ENCODE results near the gene HNF1A. TPM values are rescaled to one million over a fixed set of nuclear protein-coding genes. Genes with fewer than 3 reads are reported as not detected.

Gene HNF1A
- total RNA-seq, 1 experiment from 2014 or later, result not detected

DNA sequence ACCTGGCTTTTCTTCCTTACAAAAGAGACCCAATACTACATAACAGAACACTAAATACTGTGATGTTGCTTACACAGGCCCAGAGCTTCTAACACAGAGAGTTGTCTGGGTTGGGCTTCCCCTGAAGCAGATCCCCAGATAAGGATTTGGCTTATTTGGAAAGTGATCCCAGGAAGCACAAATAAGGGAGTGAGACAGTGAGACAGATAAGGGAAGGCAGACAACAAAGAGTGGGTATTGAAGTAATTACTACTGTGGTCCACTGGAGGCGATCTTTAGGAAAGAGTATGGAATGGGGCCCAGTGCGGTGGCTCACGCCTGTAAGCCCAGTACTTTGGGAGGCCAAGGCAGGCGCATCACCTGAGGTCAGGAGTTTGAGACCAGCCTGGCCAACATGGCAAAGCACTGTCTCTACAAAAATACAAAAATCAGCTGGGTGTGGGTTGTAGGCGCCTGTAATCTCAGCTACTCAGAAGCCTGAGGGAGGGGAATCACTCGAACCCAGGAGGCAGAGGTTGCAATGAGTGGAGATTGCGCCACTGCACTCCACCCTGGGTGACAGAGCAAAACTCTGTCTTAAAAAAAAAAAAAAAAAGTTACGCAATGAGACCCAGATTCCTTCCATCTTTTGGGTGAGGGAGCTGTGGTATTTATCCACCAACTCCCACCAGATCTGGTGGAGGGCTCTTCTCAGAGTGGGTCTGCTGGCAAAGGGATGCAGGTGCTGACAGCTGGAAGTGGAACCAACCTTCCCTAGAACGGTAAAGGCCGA lies 48.1 kb downstream of the HNF1A start:
- no peaks in the 10 kb centered on the region for H3K36me3 ChIP-seq (ENCODE audit: control insufficient read depth in 1 of 2, insufficient read depth in 2 of 2, low read length in 2 of 2)
- intact Hi-C loops (cut with micrococcal nuclease), result no loop called here
- TF ChIP-seq, protein P1, sequence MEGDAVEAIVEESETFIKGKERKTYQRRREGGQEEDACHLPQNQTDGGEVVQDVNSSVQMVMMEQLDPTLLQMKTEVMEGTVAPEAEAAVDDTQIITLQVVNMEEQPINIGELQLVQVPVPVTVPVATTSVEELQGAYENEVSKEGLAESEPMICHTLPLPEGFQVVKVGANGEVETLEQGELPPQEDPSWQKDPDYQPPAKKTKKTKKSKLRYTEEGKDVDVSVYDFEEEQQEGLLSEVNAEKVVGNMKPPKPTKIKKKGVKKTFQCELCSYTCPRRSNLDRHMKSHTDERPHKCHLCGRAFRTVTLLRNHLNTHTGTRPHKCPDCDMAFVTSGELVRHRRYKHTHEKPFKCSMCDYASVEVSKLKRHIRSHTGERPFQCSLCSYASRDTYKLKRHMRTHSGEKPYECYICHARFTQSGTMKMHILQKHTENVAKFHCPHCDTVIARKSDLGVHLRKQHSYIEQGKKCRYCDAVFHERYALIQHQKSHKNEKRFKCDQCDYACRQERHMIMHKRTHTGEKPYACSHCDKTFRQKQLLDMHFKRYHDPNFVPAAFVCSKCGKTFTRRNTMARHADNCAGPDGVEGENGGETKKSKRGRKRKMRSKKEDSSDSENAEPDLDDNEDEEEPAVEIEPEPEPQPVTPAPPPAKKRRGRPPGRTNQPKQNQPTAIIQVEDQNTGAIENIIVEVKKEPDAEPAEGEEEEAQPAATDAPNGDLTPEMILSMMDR (IDR thresholded peaks at IDR 0.05 in 2 of 3, conservative IDR thresholded peaks at IDR 0.05 in 1 of 3; ENCODE audit: borderline replicate concordance in 1 of 3, insufficient read depth in 1 of 3, low read depth in 2 of 3, low read length in 2 of 3), result peak in 1 of 3 experiments; percentile 28; a peak in 1 of 6 replicates
- no peak for TF ChIP-seq SP1 (IDR thresholded peaks at IDR 0.05; ENCODE audit: low read depth)
- no peak overlapping the region for H3K4me2 ChIP-seq (ENCODE audit: low read length)
- no peak overlapping the region for H3K4me3 ChIP-seq (replicated peaks in 1 of 2; ENCODE audit: low read depth in 1 of 2, low read length in 2 of 2)
- no peaks in the 10 kb centered on the region for H4K20me1 ChIP-seq (ENCODE audit: insufficient read depth)
- ATAC-seq (peak; percentile 66), DNase-seq (ENCODE audit: low read depth, low spot score) (no peak)
- BruUV-seq (replicated peaks), result no TSS peak
- POLR2A ChIA-PET, result no interaction called here
- H3K27ac ChIP-seq (ENCODE audit: low read depth, low read length), result no peak overlapping the region
- H3K9me3 ChIP-seq (ENCODE audit: control insufficient read depth in 1 of 2, insufficient read depth in 1 of 2, low read depth in 1 of 2, low read length in 2 of 2), result no peaks in the 10 kb centered on the region
- CTCF ChIA-PET, result interaction anchor here (1.0 kb wide), 1 partner anchor 8 kb away, joined by 3 read pairs; no protein-coding TSS in a partner anchor
- RAD21 ChIA-PET (ENCODE audit: low non-redundant PET in 1 of 2, low total read pairs in 2 of 2, uncharacterized antibody in 2 of 2, unreplicated experiment in 2 of 2), result no interaction called here
- H3K9me2 ChIP-seq (ENCODE audit: insufficient read depth), result no peaks in the 10 kb centered on the region
- H3K79me2 ChIP-seq (ENCODE audit: insufficient read depth, low read length), result no peaks in the 10 kb centered on the region
- H3K9ac ChIP-seq (ENCODE audit: low read length), result no peak overlapping the region
- H3K4me1 ChIP-seq (ENCODE audit: control insufficient read depth in 1 of 2, insufficient read depth in 2 of 2, low read length in 2 of 2), result peaks cover 0 to 8% of the 10 kb centered on the region in 2 experiments; a peak in 1 of 4 replicates
- no peak overlapping the region for H2AFZ ChIP-seq (ENCODE audit: low read depth, low read length, poor library complexity, severe bottlenecking)
- H3K27me3 ChIP-seq (ENCODE audit: insufficient read depth, low read length), result no peaks in the 10 kb centered on the region

DNA sequence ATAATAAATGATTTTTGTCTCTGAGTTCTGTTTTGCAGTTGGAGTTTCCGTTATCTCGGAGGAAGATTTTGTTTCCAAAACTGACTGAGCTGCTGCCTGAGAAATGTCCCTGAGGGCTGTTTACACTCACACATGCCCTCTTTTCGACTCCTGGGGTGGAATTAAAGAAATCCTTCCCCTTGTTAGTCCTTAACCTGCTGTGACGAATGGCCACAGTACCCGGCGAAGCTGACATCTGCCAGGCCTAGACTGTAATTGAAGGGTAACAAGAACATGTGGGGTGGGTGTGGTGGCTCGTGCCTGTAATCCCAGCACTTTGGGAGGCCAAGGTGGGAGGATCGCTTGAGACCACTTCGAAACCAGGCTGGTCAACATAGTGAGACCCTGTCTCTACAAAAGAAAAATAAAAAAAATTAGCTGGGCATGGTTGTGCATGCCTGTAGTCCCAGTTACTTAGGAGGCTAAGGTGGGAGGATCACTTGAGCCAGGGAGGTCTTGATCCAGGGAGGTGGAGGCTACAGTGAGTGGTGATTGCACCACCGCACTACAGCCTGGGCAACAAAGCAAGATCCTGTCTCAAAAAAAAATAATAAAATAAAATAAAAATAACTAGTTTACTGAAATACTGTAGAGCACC lies 52.4 kb downstream of the HNF1A start:
- Histone ChIP-seq H3K79me2 (ENCODE audit: insufficient read depth, low read length) (no peaks in the 10 kb centered on the region), H3K4me3 (replicated peaks in 1 of 2; ENCODE audit: low read depth in 1 of 2, low read length in 2 of 2) (no peak overlapping the region), H3K27me3 (ENCODE audit: insufficient read depth, low read length) (no peaks in the 10 kb centered on the region), H3K4me1 (ENCODE audit: control insufficient read depth in 1 of 2, insufficient read depth in 2 of 2, low read length in 2 of 2) (peaks cover 16 to 32% of the 10 kb centered on the region in 2 experiments), H3K9me3 (ENCODE audit: control insufficient read depth in 1 of 2, insufficient read depth in 1 of 2, low read depth in 1 of 2, low read length in 2 of 2) (no peaks in the 10 kb centered on the region), H3K36me3 (ENCODE audit: control insufficient read depth in 1 of 2, insufficient read depth in 2 of 2, low read length in 2 of 2) (no peaks in the 10 kb centered on the region), H3K9me2 (ENCODE audit: insufficient read depth) (no peaks in the 10 kb centered on the region), H4K20me1 (ENCODE audit: insufficient read depth) (no peaks in the 10 kb centered on the region), H3K27ac (ENCODE audit: low read depth, low read length) (no peak overlapping the region), H3K4me2 (ENCODE audit: low read length) (no peak overlapping the region), H3K9ac (ENCODE audit: low read length) (no peak overlapping the region), H2AFZ (ENCODE audit: low read depth, low read length, poor library complexity, severe bottlenecking) (no peak overlapping the region)
- POLR2A ChIA-PET, result no interaction called here
- ATAC-seq (no peak), DNase-seq (ENCODE audit: low read depth, low spot score) (no peak)
- CTCF ChIA-PET, result interaction anchor here (1.5 kb wide), 1 partner anchor 21 kb away, joined by 3 read pairs; no protein-coding TSS in a partner anchor
- RAD21 ChIA-PET (ENCODE audit: low non-redundant PET in 1 of 2, low total read pairs in 2 of 2, uncharacterized antibody in 2 of 2, unreplicated experiment in 2 of 2), result no interaction called here
- intact Hi-C loops (cut with micrococcal nuclease), result no loop called here
- BruUV-seq (replicated peaks), result no TSS peak
- TF ChIP-seq CEBPB (IDR thresholded peaks at IDR 0.05; ENCODE audit: low read depth) (no peak), CBX3 (IDR thresholded peaks at IDR 0.05; ENCODE audit: low read depth) (no peak), EGR1 (IDR thresholded peaks at IDR 0.05; ENCODE audit: low read depth) (no peak), RAD21 (IDR thresholded peaks at IDR 0.05; ENCODE audit: low read depth) (no peak), ZFX (IDR thresholded peaks at IDR 0.05) (no peak), YY1 (IDR thresholded peaks at IDR 0.05; ENCODE audit: extremely low read depth, insufficient replicate concordance, low read depth, low read length) (no peak), TCF7L2 (IDR thresholded peaks at IDR 0.05; ENCODE audit: borderline replicate concordance, extremely low read depth, insufficient read depth, insufficient read length) (no peak)
- TF ChIP-seq, protein P1 (IDR thresholded peaks at IDR 0.05 in 2 of 3, conservative IDR thresholded peaks at IDR 0.05 in 1 of 3; ENCODE audit: borderline replicate concordance in 1 of 3, insufficient read depth in 1 of 3, low read depth in 2 of 3, low read length in 2 of 3), result no peak
